ENCODE data around the gene SLC25A28. TPM values are rescaled to one million over a fixed set of nuclear protein-coding genes. Genes with fewer than 3 reads are reported as not detected.

SLC25A28 gene
- total RNA-seq, 2 experiments from 2014 or later, result 31.6 to 36.3 TPM

DNA sequence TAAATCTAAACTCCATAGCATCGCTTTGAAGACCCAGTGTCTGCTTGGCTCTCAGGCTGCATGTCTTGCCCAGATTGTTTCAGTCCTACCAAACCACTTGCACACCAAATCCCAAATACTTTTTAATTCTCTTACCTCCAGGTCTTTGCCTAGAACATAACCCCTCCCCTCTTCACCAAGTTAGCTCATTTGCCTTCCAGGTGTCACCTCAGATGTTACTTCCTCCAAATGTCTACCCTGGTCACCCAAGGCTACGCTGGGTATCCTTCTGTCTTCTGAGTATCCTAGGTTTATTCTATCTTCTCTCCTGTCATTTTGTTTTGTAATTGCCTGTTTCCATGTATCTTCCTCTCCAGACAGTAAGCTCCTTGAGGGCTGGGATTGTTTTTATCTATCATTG, 11.1 kb downstream of the SLC25A28 start:
- BruUV-seq (replicated peaks), result no TSS peak

DNA sequence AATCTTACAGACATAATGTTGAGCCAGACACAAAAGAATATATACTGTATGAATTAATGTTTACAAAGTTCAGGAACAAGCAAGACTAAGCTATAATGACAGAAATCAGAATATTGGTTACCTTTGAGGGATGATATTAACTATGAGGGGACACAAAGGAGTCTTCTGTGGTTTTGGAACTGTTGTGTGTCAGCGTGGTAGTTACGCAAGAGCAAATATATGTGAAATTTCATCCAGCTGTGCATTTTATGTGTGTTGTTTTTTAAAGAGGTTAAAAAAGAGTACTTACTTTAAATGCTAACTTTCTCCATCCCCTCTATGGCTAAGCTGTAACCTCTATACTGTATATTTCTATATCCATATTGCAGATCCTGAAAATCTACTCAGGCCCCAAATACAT, 14.9 kb downstream of the SLC25A28 start:
- intact Hi-C loops (cut with micrococcal nuclease; ENCODE audit: unreplicated experiment), result no loop called here
- H3K4me3 ChIP-seq (ENCODE audit: low read depth, low read length, poor library complexity, severe bottlenecking), result no peak overlapping the region
- BruUV-seq (replicated peaks), result no TSS peak
- H2AFZ ChIP-seq (ENCODE audit: low read length), result no peak overlapping the region
- H3K79me2 ChIP-seq (ENCODE audit: insufficient read depth, low read depth, low read length), result no peaks in the 10 kb centered on the region
- H3K27ac ChIP-seq (ENCODE audit: low read depth, low read length, poor library complexity, severe bottlenecking), result no peak overlapping the region
- H4K20me1 ChIP-seq (ENCODE audit: insufficient read depth, low read length), result no peaks in the 10 kb centered on the region
- no peak overlapping the region for H3K4me2 ChIP-seq (ENCODE audit: low read length)
- H3K36me3 ChIP-seq (ENCODE audit: insufficient read depth, low read length), result peaks cover 7% of the 10 kb centered on the region
- no peak for DNase-seq (ENCODE audit: low spot score)
- ChIA-PET CTCF (ENCODE audit: unreplicated experiment) (no interaction called here), POLR2A (no interaction called here)
- no peaks in the 10 kb centered on the region for H3K9me3 ChIP-seq (ENCODE audit: low read length)
- peaks cover under 1% of the 10 kb centered on the region for H3K4me1 ChIP-seq (ENCODE audit: insufficient read depth, low read length, poor library complexity, severe bottlenecking)
- no peaks in the 10 kb centered on the region for H3K9me2 ChIP-seq (ENCODE audit: insufficient read depth, low read length)
- TF ChIP-seq, protein P1, sequence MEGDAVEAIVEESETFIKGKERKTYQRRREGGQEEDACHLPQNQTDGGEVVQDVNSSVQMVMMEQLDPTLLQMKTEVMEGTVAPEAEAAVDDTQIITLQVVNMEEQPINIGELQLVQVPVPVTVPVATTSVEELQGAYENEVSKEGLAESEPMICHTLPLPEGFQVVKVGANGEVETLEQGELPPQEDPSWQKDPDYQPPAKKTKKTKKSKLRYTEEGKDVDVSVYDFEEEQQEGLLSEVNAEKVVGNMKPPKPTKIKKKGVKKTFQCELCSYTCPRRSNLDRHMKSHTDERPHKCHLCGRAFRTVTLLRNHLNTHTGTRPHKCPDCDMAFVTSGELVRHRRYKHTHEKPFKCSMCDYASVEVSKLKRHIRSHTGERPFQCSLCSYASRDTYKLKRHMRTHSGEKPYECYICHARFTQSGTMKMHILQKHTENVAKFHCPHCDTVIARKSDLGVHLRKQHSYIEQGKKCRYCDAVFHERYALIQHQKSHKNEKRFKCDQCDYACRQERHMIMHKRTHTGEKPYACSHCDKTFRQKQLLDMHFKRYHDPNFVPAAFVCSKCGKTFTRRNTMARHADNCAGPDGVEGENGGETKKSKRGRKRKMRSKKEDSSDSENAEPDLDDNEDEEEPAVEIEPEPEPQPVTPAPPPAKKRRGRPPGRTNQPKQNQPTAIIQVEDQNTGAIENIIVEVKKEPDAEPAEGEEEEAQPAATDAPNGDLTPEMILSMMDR (conservative IDR thresholded peaks at IDR 0.05; ENCODE audit: low read length), result no peak
- TF ChIP-seq EZH2phosphoT487 (IDR thresholded peaks at IDR 0.05; ENCODE audit: borderline replicate concordance, low read depth, low read length), result no peak

More for the DNA sequence above, 11.1 kb downstream of the SLC25A28 start:
- no peak for DNase-seq (ENCODE audit: low spot score)
- Histone ChIP-seq H4K20me1 (ENCODE audit: insufficient read depth, low read length) (no peaks in the 10 kb centered on the region), H3K79me2 (ENCODE audit: insufficient read depth, low read depth, low read length) (no peaks in the 10 kb centered on the region), H3K4me3 (ENCODE audit: low read depth, low read length, poor library complexity, severe bottlenecking) (no peak overlapping the region), H3K4me1 (ENCODE audit: insufficient read depth, low read length, poor library complexity, severe bottlenecking) (no peaks in the 10 kb centered on the region), H3K9me2 (ENCODE audit: insufficient read depth, low read length) (no peaks in the 10 kb centered on the region), H3K4me2 (ENCODE audit: low read length) (no peak overlapping the region), H3K27ac (ENCODE audit: low read depth, low read length, poor library complexity, severe bottlenecking) (no peak overlapping the region), H3K36me3 (ENCODE audit: insufficient read depth, low read length) (peaks cover 30% of the 10 kb centered on the region), H3K9me3 (ENCODE audit: low read length) (no peaks in the 10 kb centered on the region), H2AFZ (ENCODE audit: low read length) (no peak overlapping the region)
- POLR2A ChIA-PET, result interaction anchor here (1.1 kb wide), 1 partner anchor 45 kb away, joined by 4 read pairs; no protein-coding TSS in a partner anchor
- TF ChIP-seq EZH2phosphoT487 (IDR thresholded peaks at IDR 0.05; ENCODE audit: borderline replicate concordance, low read depth, low read length), result no peak
- TF ChIP-seq, protein P1 (conservative IDR thresholded peaks at IDR 0.05; ENCODE audit: low read length), result no peak
- intact Hi-C loops (cut with micrococcal nuclease; ENCODE audit: unreplicated experiment), result no loop called here
- CTCF ChIA-PET (ENCODE audit: unreplicated experiment), result no interaction called here

GRCh38 chr10:99604862-99605261, 15.4 kb downstream of the SLC25A28 start:
- Histone ChIP-seq H3K4me2 (ENCODE audit: low read length) (no peak overlapping the region), H3K9me2 (ENCODE audit: insufficient read depth, low read length) (no peaks in the 10 kb centered on the region), H3K9me3 (ENCODE audit: low read length) (no peaks in the 10 kb centered on the region), H4K20me1 (ENCODE audit: insufficient read depth, low read length) (no peaks in the 10 kb centered on the region), H3K4me1 (ENCODE audit: insufficient read depth, low read length, poor library complexity, severe bottlenecking) (peaks cover 6% of the 10 kb centered on the region), H2AFZ (ENCODE audit: low read length) (no peak overlapping the region), H3K27ac (ENCODE audit: low read depth, low read length, poor library complexity, severe bottlenecking) (no peak overlapping the region), H3K36me3 (ENCODE audit: insufficient read depth, low read length) (peaks cover 2% of the 10 kb centered on the region; the same call in 1 of the 2 replicates), H3K4me3 (ENCODE audit: low read depth, low read length, poor library complexity, severe bottlenecking) (no peak overlapping the region), H3K79me2 (ENCODE audit: insufficient read depth, low read depth, low read length) (no peaks in the 10 kb centered on the region)
- CTCF ChIA-PET (ENCODE audit: unreplicated experiment), result no interaction called here
- POLR2A ChIA-PET, result no interaction called here
- BruUV-seq (replicated peaks), result no TSS peak
- intact Hi-C loops (cut with micrococcal nuclease; ENCODE audit: unreplicated experiment), result no loop called here
- TF ChIP-seq EZH2phosphoT487 (IDR thresholded peaks at IDR 0.05; ENCODE audit: borderline replicate concordance, low read depth, low read length), result no peak
- TF ChIP-seq, protein P1 (conservative IDR thresholded peaks at IDR 0.05; ENCODE audit: low read length), result no peak
- DNase-seq (ENCODE audit: low spot score), result no peak

All from OCI-LY7 (cell line).